Esophagus squamous epithelium (tissue), 5 donors: ENCODE data around the gene LDAF1. TPM values are rescaled to one million over a fixed set of nuclear protein-coding genes. Genes with fewer than 3 reads are reported as not detected.
"Not testable (repeated sequence)": the region's sequence is repeated elsewhere in the genome, so short reads cannot be mapped to it uniquely, and the experiment has no call there.

Source experiments
- DNase-seq: peaks from one replicate; lab custom pipeline; 2025; lab: John Stamatoyannopoulos, UW
- H3K27ac ChIP-seq, 4 donors: fragments of 200-600 bp; sonication (generic); one replicate each; pipeline ENCODE4 v1.5.1; 2016 to 2019; ENCODE audit warnings: mild to moderate bottlenecking in 1 of 4
- H3K27me3 ChIP-seq, 4 donors: fragments of 200-600 bp; sonication (generic); 1 replicate in 3 of 4; 2 replicates in 1 of 4; pipeline versions ENCODE4 v1.5.1 to v1.6.0; 2017 to 2021; ENCODE audit warnings: antibody characterized with exemption in 1 of 4
- H3K36me3 ChIP-seq, 3 donors: fragments of 200-600 bp; sonication (generic); one replicate each; pipeline ENCODE4 v1.5.1; 2016 to 2019
- H3K4me1 ChIP-seq, 3 donors: fragments of 200-600 bp; sonication (generic); one replicate each; pipeline ENCODE4 v1.5.1; 2017 to 2019
- H3K4me3 ChIP-seq, 4 donors: fragments of 200-600 bp; sonication (generic); 1 replicate in 3 of 4; 2 replicates in 1 of 4; pipeline ENCODE4 v1.5.1; 2016 to 2019; ENCODE audit warnings: mild to moderate bottlenecking in 2 of 4, moderate library complexity in 1 of 4
- H3K9me3 ChIP-seq, 3 donors: fragments of 200-600 bp; sonication (generic); one replicate each; pipeline ENCODE4 v1.5.1; 2016 to 2019
- CTCF ChIP-seq, 6 experiments: fragments of 450-650 bp in 4 of 6; fragments of 200-600 bp in 2 of 6; sonication (generic) in 2 of 6; IDR thresholded peaks; one replicate each; pipeline ENCODE4 v1.5.1; 2016 to 2019; ENCODE audit warnings: antibody characterized with exemption in 6 of 6, mild to moderate bottlenecking in 4 of 6, moderate library complexity in 4 of 6
- POLR2A ChIP-seq, 4 donors: fragments of 450-650 bp; IDR thresholded peaks; one replicate each; pipeline ENCODE4 v1.6.1; 2017; ENCODE audit warnings: antibody characterized with exemption in 4 of 4, mild to moderate bottlenecking in 4 of 4, moderate library complexity in 3 of 4
- WGBS, 2 donors: methylation state at CpG; one replicate each; pipeline ENCODE4 v1.1.5; 2018; 5-methylcytosine and 5-hydroxymethylcytosine counted together
- intact Hi-C: fragments of 100-400 bp; cut with DNase I; formaldehyde crosslinking; loops from one replicate; pipeline ENCODE4 v1.15.0; 2022
- total RNA-seq, 4 donors: library from RNA; depleted of rRNA; stranded (reverse); fragments of >200 nt; gene quantifications; one replicate each; pipeline ENCODE4 v1.1.0, GENCODE V29; 2016
- donor health status: DM: yes; HTN: yes; CAD: no.

Gene LDAF1
- total RNA-seq, 4 donors from 2014 or later = 46.3 to 137 (median 111) TPM

- 40 to 61% methylated on average over 4 to 5 of the region's 5 CpGs for WGBS, 2 donors
- intact Hi-C loops = no loop called here
- Histone ChIP-seq H3K27ac (no peak overlapping the region), H3K4me3 (no peak overlapping the region), H3K9me3 (no peaks in the 10 kb centered on the region), H3K36me3 (no peaks in the 10 kb centered on the region), H3K4me1 (peaks cover 0 to 6% (median 5%) of the 10 kb centered on the region in 3 donors), H3K27me3 (peaks cover 0 to 32% (median 0%) of the 10 kb centered on the region in 4 donors)
- TF ChIP-seq POLR2A (IDR thresholded peaks at IDR 0.05) (no peak), CTCF (IDR thresholded peaks at IDR 0.05) (no peak)
- DNase-seq = no peak
Observed at GRCh38 chr16:21145738-21146137, 12.7 kb upstream of the LDAF1 start.

GRCh38 chr16:21150375-21151001 lies 8.0 kb upstream of the LDAF1 start, which contains the start of gene DNAH3:
TSS of gene DNAH3 (minus strand) at chr16:21150846. CDS start at chr16:21150319, 527 bp downstream.
- Histone ChIP-seq H3K4me1 (peaks cover 0 to 11% (median 7%) of the 10 kb centered on the region in 3 donors), H3K27ac (no peak within 1 kb of the TSS), H3K9me3 (no peaks in the 10 kb centered on the region), H3K27me3 (peaks cover 0 to 19% (median 0%) of the 10 kb centered on the region in 4 donors), H3K4me3 (no peak within 1 kb of the TSS), H3K36me3 (no peaks in the 10 kb centered on the region)
- DNase-seq = no peak
- WGBS, 2 donors = 11 to 19% methylated on average over 6 to 8 of the region's 8 CpGs
- intact Hi-C loops = no loop called here
- TF ChIP-seq CTCF (IDR thresholded peaks at IDR 0.05) (no peak), POLR2A (IDR thresholded peaks at IDR 0.05) (no peak)

GRCh38 chr16:21152160-21153030 lies 6.1 kb upstream of the LDAF1 start:
- H3K9me3 ChIP-seq, DNase-seq, H3K27me3 ChIP-seq, H3K27ac ChIP-seq, intact Hi-C loops, H3K36me3 ChIP-seq, H3K4me3 ChIP-seq: not testable (repeated sequence)
- 80 to 92% methylated on average over 5 to 9 of the region's 51 CpGs for WGBS, 2 donors
- peaks cover 0 to 17% (median 11%) of the 10 kb centered on the region in 3 donors for H3K4me1 ChIP-seq

GRCh38 chr16:21153124-21153729 lies 5.2 kb upstream of the LDAF1 start:
- intact Hi-C loops, H3K27me3 ChIP-seq, H3K36me3 ChIP-seq, H3K4me3 ChIP-seq, H3K9me3 ChIP-seq, DNase-seq, H3K27ac ChIP-seq: not testable (repeated sequence)
- H3K4me1 ChIP-seq = peaks cover 7 to 26% (median 19%) of the 10 kb centered on the region in 3 donors
- WGBS, 2 donors = 85 to 100% methylated on average over 2 to 8 of the region's 11 CpGs

- H3K27ac ChIP-seq, intact Hi-C loops: not testable (repeated sequence)
- 25 to 42% methylated on average over 1 of the region's 1 CpG for WGBS, 2 donors
Observed at GRCh38 chr16:21156011-21156410, 2.5 kb upstream of the LDAF1 start.

GRCh38 chr16:21156767-21157467 lies 1.6 kb upstream of the LDAF1 start:
- Histone ChIP-seq H3K9me3 (no peaks in the 10 kb centered on the region), H3K4me1 (peaks cover 8 to 47% (median 32%) of the 10 kb centered on the region in 3 donors), H3K36me3 (peaks cover 0 to 11% (median 0%) of the 10 kb centered on the region in 3 donors), H3K27me3 (no peaks in the 10 kb centered on the region), H3K27ac (no peak overlapping the region), H3K4me3 (no peak overlapping the region)
- TF ChIP-seq CTCF (IDR thresholded peaks at IDR 0.05) (peak; percentile 14 to 69 (median 51)), POLR2A (IDR thresholded peaks at IDR 0.05) (no peak)
- 53 to 57% methylated on average over 6 of the region's 6 CpGs for WGBS, 2 donors
- intact Hi-C loops = no loop called here
- DNase-seq = no peak

More at GRCh38 chr16:21156011-21156410, 2.5 kb upstream of the LDAF1 start:
- peaks cover 8 to 40% (median 23%) of the 10 kb centered on the region in 3 donors for H3K4me1 ChIP-seq
- not testable (repeated sequence) for H3K9me3 ChIP-seq, H3K27me3 ChIP-seq, H3K36me3 ChIP-seq, DNase-seq, H3K4me3 ChIP-seq
